ENCODE results near the gene NCBP2. TPM values are rescaled to one million over a fixed set of nuclear protein-coding genes. Genes with fewer than 3 reads are reported as not detected.

The NCBP2 gene
- total RNA-seq, 1 experiment from 2014 or later, result 119 TPM

DNA sequence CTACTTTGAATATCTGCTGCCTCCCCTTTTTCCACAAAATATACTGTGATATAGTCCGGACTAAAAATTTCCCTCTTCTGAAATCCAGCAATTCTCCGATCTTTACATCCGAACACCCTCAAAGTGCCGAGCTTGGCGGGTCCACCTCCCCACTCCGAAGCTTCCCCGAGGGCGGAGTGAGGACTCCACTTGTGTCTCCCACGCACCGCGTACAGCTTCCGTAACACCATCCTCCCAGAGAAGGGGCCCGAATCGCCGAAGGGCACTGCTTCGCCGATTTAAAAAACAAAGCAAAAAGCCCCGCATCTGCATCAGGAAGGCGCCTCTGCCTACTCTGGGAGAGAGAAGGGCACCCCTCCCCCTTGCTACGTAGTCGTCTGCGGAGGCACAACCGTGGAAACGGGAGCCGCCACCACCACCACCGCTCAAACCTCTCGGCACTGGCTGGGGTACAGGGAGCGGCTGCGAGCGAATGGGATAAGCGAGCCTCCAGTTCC is 551 bp downstream of the NCBP2 start:
- POLR2A ChIA-PET (ENCODE audit: unreplicated experiment), result interaction anchor here (0.6 to 0.7 kb wide), 2 partner anchors 72 to 226 kb away, joined by 3 to 5 read pairs; no protein-coding TSS in a partner anchor
- CTCF ChIA-PET, result interaction anchor here (0.5 kb wide), 1 partner anchor 915 kb away, joined by 4 read pairs; no protein-coding TSS in a partner anchor
- intact Hi-C loops (cut with micrococcal nuclease), result no loop called here
- H3K4me1 ChIP-seq (ENCODE audit: insufficient read depth, low read length), result peaks cover 13% of the 10 kb centered on the region
- H3K9me2 ChIP-seq (replicated peaks; ENCODE audit: low read length), result no peaks in the 10 kb centered on the region
- H2AFZ ChIP-seq (ENCODE audit: low read length), result peak overlapping the region; percentile 90
- H3K9me3 ChIP-seq (ENCODE audit: low read length), result no peaks in the 10 kb centered on the region
- H3K4me2 ChIP-seq (ENCODE audit: low read length), result peak overlapping the region; percentile 99
- H3K9ac ChIP-seq (ENCODE audit: low read length), result peak overlapping the region; percentile 97
- H3K36me3 ChIP-seq (ENCODE audit: low read depth, low read length), result peaks cover 34% of the 10 kb centered on the region
- peak overlapping the region; percentile 95 for H3K4me3 ChIP-seq (ENCODE audit: low read length)
- H3F3A ChIP-seq (ENCODE audit: low read length, unreplicated experiment), result peaks cover 3% of the 10 kb centered on the region
- no peaks in the 10 kb centered on the region for H3K27me3 ChIP-seq (ENCODE audit: low read length)
- peaks cover 67% of the 10 kb centered on the region for H3K79me2 ChIP-seq (ENCODE audit: low read length)
- H4K20me1 ChIP-seq (ENCODE audit: low read length), result peaks cover 6% of the 10 kb centered on the region; the same call in 1 of the 2 replicates
- ATAC-seq (peak; percentile 54), DNase-seq (peak; percentile 39)
- peak overlapping the region; percentile 84 for H3K27ac ChIP-seq (ENCODE audit: low read length)
- TF ChIP-seq, protein P1, sequence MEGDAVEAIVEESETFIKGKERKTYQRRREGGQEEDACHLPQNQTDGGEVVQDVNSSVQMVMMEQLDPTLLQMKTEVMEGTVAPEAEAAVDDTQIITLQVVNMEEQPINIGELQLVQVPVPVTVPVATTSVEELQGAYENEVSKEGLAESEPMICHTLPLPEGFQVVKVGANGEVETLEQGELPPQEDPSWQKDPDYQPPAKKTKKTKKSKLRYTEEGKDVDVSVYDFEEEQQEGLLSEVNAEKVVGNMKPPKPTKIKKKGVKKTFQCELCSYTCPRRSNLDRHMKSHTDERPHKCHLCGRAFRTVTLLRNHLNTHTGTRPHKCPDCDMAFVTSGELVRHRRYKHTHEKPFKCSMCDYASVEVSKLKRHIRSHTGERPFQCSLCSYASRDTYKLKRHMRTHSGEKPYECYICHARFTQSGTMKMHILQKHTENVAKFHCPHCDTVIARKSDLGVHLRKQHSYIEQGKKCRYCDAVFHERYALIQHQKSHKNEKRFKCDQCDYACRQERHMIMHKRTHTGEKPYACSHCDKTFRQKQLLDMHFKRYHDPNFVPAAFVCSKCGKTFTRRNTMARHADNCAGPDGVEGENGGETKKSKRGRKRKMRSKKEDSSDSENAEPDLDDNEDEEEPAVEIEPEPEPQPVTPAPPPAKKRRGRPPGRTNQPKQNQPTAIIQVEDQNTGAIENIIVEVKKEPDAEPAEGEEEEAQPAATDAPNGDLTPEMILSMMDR (conservative IDR thresholded peaks at IDR 0.05; ENCODE audit: low read depth, low read length), result no peak
- TF ChIP-seq EZH2phosphoT487 (IDR thresholded peaks at IDR 0.05; ENCODE audit: borderline replicate concordance, low read length) (no peak), EZH2 (IDR thresholded peaks at IDR 0.05; ENCODE audit: low read length, unreplicated experiment) (no peak)
- TSS peak; percentile 80 for BruUV-seq (replicated peaks)

DNA sequence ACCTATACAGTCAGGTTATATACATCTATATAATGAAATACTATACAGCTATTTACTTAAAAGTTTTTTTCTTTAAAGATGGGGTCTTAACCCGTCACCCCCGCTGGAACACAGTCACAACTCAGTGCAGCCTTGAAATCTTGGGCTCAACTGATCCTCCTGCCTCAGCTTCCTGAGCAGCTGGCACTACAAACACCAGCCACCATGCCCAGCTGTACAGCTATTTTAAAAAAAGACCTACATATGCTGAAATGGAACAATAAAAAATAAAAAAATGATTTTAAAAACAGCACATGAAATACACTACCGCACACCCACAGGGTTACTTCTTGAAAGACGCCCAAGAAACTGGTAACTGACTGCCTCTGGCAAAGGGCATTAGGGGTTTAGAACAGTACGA is 3.8 kb downstream of the NCBP2 start:
- Histone ChIP-seq H3K36me3 (ENCODE audit: low read depth, low read length) (peaks cover 57% of the 10 kb centered on the region), H3K9ac (ENCODE audit: low read length) (no peak overlapping the region), H3K4me1 (ENCODE audit: insufficient read depth, low read length) (peaks cover 10% of the 10 kb centered on the region), H4K20me1 (ENCODE audit: low read length) (peaks cover 6% of the 10 kb centered on the region; the same call in 1 of the 2 replicates), H2AFZ (ENCODE audit: low read length) (no peak overlapping the region), H3K4me3 (ENCODE audit: low read length) (no peak overlapping the region), H3K79me2 (ENCODE audit: low read length) (peaks cover 58% of the 10 kb centered on the region), H3F3A (ENCODE audit: low read length, unreplicated experiment) (peaks cover 10% of the 10 kb centered on the region), H3K27me3 (ENCODE audit: low read length) (no peaks in the 10 kb centered on the region), H3K27ac (ENCODE audit: low read length) (no peak overlapping the region), H3K9me3 (ENCODE audit: low read length) (no peaks in the 10 kb centered on the region), H3K4me2 (ENCODE audit: low read length) (no peak overlapping the region), H3K9me2 (replicated peaks; ENCODE audit: low read length) (no peaks in the 10 kb centered on the region)
- intact Hi-C loops (cut with micrococcal nuclease), result loop anchor here (10.0 kb wide), 1 partner anchor 194 kb away; no protein-coding TSS in a partner anchor
- no TSS peak for BruUV-seq (replicated peaks)
- no peak for DNase-seq
- no peak for ATAC-seq
- POLR2A ChIA-PET (ENCODE audit: unreplicated experiment), result no interaction called here
- CTCF ChIA-PET, result no interaction called here
- no peak for TF ChIP-seq EZH2phosphoT487 (IDR thresholded peaks at IDR 0.05; ENCODE audit: borderline replicate concordance, low read length)
- no peak for TF ChIP-seq EZH2 (IDR thresholded peaks at IDR 0.05; ENCODE audit: low read length, unreplicated experiment)
- TF ChIP-seq, protein P1 (conservative IDR thresholded peaks at IDR 0.05; ENCODE audit: low read depth, low read length), result no peak

DNA sequence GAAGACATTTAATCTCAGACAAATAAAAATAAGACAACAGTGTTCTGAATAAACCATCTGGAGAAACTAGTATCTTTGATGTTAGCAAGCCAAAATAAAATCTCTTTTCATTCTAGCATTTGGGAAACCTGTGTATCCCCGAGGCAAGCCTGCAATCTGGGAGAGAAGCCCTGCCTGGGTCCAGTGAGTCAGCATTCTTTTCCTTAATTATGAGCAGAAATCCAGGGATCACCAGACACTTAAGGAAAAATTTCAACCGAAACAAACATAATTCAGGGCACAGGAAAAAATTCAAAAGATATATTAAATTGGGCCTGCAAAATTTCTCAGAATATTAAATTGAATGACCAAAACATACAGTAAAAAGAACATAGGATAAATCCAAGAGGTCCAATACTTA is 4.2 kb downstream of the NCBP2 start:
- intact Hi-C loops (cut with micrococcal nuclease), result loop anchor here (10.0 kb wide), 1 partner anchor 193 kb away; no protein-coding TSS in a partner anchor
- H2AFZ ChIP-seq (ENCODE audit: low read length), result no peak overlapping the region
- H3K27ac ChIP-seq (ENCODE audit: low read length), result no peak overlapping the region
- H4K20me1 ChIP-seq (ENCODE audit: low read length), result peaks cover 6% of the 10 kb centered on the region; the same call in 1 of the 2 replicates
- ATAC-seq (no peak), DNase-seq (no peak)
- H3K9ac ChIP-seq (ENCODE audit: low read length), result no peak overlapping the region
- peaks cover 53% of the 10 kb centered on the region for H3K79me2 ChIP-seq (ENCODE audit: low read length)
- no peaks in the 10 kb centered on the region for H3K9me3 ChIP-seq (ENCODE audit: low read length)
- H3K4me3 ChIP-seq (ENCODE audit: low read length), result no peak overlapping the region
- H3K4me2 ChIP-seq (ENCODE audit: low read length), result no peak overlapping the region
- H3K4me1 ChIP-seq (ENCODE audit: insufficient read depth, low read length), result peaks cover 8% of the 10 kb centered on the region
- H3F3A ChIP-seq (ENCODE audit: low read length, unreplicated experiment), result peaks cover 10% of the 10 kb centered on the region
- TF ChIP-seq, protein P1 (conservative IDR thresholded peaks at IDR 0.05; ENCODE audit: low read depth, low read length), result no peak
- TF ChIP-seq EZH2phosphoT487 (IDR thresholded peaks at IDR 0.05; ENCODE audit: borderline replicate concordance, low read length) (no peak), EZH2 (IDR thresholded peaks at IDR 0.05; ENCODE audit: low read length, unreplicated experiment) (no peak)
- H3K36me3 ChIP-seq (ENCODE audit: low read depth, low read length), result peaks cover 60% of the 10 kb centered on the region
- no peaks in the 10 kb centered on the region for H3K9me2 ChIP-seq (replicated peaks; ENCODE audit: low read length)
- H3K27me3 ChIP-seq (ENCODE audit: low read length), result no peaks in the 10 kb centered on the region
- BruUV-seq (replicated peaks), result no TSS peak
- CTCF ChIA-PET, result no interaction called here
- POLR2A ChIA-PET (ENCODE audit: unreplicated experiment), result no interaction called here
